PFSK-1 (cell line): ENCODE data around the gene ACAT2.

Source experiments
- POLR2AphosphoS5 ChIP-seq: IDR thresholded peaks from 2 replicates; pipeline ENCODE4 v1.6.1; 2012; ENCODE audit warnings: low read depth, mild to moderate bottlenecking, control low read depth, low read length, moderate library complexity
- REST ChIP-seq, 2 experiments: IDR thresholded peaks; 2 replicates each; pipeline versions ENCODE4 v1.6.1 to v1.8.0; 2011 to 2012; ENCODE audit warnings: low read depth in 2 of 2, low read length in 2 of 2, control low read depth in 1 of 2, inconsistent platforms in 1 of 2, mild to moderate bottlenecking in 1 of 2, moderate library complexity in 1 of 2; ENCODE audit not compliant: insufficient read depth in 1 of 2
- SIN3A ChIP-seq: IDR thresholded peaks from 2 replicates; pipeline ENCODE4 v1.6.1; 2012; ENCODE audit warnings: mild to moderate bottlenecking, low read length, moderate library complexity, borderline replicate concordance; ENCODE audit not compliant: insufficient read depth
- TAF1 ChIP-seq: IDR thresholded peaks from 2 replicates; pipeline ENCODE4 v1.6.1; 2012; ENCODE audit warnings: low read length, control low read depth, borderline replicate concordance; ENCODE audit not compliant: insufficient read depth

GRCh38 chr6:159715605-159716004, 46.2 kb upstream of the ACAT2 start:
- TF ChIP-seq REST (IDR thresholded peaks at IDR 0.05; ENCODE audit: insufficient read depth in 1 of 2, low read depth in 2 of 2, low read length in 2 of 2) (no peak), TAF1 (no peak), POLR2AphosphoS5 (no peak), SIN3A (no peak)
